Urothelium cell line (cell line): ENCODE data around the gene MKNK2.

ENCODE experiments used
- DNase-seq: peaks from one replicate; pipeline ENCODE4 v3.0.0; 2011; ENCODE audit warnings: low spot score, mixed read lengths
- FAIRE-seq: peaks from 2 replicates; lab custom pipeline; 2011; peaks lifted over from hg19 to GRCh38; lab: Jason Lieb, UNC

The MKNK2 gene

DNA sequence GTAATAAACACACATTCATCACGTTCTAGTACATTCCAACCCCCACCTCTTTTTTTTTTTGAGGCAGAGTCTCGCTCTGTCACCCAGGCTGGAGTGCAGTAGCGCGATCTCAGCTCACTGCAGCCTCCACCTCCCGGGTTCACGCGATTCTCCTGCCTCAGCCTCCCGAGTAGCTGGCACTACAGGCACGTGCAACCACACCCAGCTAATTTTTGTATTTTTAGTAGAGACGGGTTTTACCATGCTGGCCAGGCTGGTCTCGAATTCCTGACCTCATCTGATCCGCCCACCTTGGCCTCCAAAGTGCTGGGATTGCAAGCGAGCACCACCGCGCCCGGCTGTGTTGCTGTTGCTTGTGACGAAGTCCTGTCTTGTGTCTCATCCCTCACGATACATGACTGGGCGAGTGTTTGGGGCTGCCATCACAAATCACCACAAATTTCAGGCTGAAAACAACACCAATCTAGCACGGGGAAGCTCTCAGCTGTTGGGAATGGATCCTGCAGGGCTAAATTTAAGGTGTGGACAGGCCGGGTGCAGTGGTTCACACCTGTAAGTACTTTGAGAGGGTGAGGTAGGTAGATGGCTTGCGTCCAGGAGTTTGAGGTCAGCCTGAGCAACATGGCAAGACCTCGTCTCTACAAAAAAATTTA lies 29.4 kb upstream of the MKNK2 start:
- no peak for FAIRE-seq

DNA sequence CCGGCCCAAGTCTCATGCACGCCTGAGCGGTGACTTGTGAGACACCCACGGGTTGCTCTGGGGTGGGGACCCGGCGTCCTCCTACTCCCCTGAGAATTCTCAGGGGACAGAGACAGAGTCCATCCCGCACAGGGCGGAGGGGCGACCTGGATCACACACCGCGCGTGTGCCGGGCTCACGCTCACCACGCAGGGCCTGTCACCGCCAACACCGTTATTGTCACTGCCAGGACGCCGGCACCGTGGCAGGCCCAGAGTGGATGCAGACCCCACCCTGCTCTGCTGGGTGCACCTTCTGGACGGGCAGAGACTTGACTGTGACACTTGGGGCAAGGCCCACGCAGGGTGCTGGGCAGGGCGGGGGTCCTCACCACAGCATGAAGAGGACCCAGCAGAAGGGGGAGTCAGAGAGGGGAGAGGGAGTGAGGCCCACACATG lies 28.8 kb upstream of the MKNK2 start:
- no peak for DNase-seq
- no peak for FAIRE-seq

More for the DNA sequence above, 29.4 kb upstream of the MKNK2 start:
- DNase-seq, result no peak

DNA sequence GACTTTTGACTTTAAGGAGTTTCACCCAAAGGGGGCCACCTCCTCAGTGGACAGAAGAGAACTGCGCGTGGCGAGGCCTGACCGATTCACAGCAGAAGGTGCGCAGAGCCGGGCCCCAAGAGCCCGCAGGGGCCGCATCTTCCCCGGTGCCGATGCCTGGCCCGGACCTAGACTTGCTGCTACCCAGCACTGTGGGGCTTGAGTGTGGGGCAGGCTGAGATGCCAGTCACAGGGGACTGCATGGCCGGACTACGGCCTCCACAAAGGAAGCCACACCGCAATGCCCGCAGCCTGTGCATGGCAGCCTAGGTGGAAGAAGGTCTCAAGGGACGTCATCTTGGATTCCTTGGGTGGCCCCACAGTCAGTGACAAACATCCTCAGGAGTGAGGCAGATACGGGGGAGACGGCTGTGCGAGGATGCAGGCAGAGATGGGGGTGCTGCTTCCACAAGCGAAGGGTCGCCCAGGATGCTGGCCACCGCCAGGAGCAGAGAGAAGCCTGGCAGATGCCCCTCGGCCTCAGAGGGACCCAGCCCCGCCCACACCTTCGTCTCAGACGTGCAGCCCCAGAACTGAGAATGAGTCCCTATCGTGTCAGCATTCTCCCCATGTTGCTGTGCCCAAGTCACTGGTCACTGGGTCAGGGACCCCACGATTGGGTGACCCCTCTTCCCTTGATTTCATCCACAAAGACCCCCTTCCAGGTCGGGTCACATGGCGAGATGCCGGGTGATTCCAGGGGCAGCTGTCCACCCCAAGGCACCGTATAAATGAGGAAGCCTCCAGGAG lies 28.2 kb upstream of the MKNK2 start:
- FAIRE-seq (no peak), DNase-seq (no peak)

DNA sequence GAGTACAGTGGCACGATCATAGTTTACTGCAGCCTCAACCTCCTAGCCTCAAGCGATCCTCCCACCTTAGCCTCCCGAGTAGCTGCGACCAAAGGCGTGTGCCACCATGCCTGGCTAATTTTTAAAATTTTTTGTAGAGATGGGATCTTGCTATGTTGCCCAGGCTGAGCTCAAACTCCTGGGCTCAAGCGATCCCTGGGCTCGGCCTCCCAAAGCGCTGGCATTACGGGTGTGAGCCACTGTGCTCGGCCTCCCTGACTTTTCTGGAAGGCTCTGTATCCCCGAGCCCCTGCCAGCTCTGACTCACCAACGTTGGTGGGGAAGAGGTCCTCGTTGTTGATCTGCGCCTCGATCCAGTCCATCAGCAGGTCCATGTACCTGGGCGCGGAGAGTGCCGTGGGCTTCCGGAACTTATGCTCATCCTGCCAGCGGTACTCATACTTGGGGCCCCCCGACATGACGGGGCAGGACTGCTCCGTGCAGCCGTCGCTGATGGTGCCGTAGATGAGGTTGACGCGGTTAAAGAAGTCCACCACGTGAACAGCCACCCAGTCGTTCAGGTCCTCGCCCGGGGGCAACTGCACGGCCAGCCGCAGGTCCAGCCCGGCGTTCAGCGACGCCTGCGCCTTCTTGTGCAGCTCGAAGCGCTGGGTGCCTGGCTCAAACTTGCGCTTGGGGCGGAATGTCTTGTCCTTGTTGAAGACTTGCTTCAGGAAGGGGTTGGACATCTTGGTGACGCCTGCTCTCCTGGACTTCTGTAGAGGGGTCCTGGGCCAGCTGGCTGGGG lies 27.0 kb upstream of the MKNK2 start:
- FAIRE-seq (no peak), DNase-seq (no peak)

DNA sequence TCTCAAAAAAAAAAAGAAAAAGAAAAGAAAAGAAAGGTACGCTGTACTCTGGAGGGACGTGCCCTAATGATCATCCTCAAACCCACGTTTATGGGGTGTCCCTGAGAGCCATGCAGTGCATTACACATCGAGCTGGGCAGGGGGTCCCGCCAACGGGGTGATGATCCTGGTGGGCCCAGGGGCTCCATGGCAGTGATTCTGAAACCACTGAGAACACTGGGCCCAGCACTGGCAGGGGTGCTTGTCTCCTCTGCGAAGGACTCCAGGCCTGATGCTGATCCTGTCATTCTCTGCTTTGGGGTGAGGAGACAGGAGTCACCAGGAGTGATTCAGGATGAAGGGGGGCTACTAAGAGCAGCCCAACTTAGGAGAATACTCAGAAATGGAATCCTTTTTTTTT lies 26.4 kb upstream of the MKNK2 start:
- DNase-seq, result no peak
- FAIRE-seq, result no peak

DNA sequence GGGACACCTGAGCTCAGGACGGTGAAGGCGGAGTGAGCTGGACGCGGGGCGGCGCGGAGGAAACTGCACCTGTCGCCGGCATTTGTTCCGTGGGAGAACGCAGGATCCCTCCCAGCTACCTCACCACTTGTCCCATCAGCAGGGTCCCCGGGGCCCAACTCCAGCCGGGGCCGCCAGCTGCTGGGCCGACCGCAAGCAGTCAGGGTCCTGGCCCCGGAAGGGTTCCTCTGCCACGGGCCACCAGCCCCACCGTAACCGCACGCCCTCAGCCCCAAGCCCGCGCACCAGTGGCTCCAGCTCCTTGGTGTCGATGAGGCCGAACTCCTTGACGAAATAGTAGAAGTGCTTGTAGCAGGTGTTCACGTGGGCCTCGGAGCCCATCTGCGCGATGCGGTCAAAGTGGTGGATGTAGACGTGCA lies 25.5 kb upstream of the MKNK2 start:
- DNase-seq (no peak), FAIRE-seq (no peak)

DNA sequence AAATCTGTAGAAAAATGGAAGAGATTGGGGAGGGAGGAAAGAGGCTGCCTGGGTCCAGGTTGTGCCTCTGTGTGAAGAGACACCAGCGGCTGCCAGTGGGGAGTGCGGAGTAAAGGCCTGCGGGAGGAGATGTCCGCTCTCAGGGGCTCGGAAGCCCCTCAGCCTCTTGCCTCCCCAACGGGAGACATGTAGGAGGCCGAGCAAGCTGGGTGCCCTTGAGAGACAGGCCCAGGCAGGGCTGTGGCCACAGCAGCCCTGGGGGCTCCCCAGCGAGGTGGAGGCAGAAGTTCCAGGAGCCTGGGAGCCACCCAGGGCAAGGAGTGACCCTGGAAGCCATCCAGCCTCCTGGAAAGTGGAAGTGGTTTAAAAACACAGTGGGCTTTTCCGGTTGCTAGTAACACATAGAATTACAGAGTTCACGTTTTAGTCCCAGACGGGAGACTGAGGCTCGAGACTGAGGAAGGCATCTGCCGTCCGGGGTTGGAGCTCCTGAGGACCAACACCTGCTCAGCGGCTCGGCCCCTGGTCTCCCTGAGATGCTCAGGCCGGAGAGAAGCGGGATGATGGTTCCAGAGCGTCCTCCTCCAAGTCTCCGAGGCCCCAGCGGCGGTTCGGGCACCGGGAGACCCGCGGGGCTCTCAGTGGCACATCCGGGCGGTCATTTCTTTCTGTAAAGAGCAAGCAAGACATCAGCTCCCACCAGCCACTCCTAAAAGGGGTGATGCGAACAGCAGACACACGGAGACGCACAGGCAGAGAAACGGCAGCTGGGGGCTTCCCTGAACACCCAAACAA lies 21.9 kb upstream of the MKNK2 start:
- DNase-seq (no peak), FAIRE-seq (no peak)

DNA sequence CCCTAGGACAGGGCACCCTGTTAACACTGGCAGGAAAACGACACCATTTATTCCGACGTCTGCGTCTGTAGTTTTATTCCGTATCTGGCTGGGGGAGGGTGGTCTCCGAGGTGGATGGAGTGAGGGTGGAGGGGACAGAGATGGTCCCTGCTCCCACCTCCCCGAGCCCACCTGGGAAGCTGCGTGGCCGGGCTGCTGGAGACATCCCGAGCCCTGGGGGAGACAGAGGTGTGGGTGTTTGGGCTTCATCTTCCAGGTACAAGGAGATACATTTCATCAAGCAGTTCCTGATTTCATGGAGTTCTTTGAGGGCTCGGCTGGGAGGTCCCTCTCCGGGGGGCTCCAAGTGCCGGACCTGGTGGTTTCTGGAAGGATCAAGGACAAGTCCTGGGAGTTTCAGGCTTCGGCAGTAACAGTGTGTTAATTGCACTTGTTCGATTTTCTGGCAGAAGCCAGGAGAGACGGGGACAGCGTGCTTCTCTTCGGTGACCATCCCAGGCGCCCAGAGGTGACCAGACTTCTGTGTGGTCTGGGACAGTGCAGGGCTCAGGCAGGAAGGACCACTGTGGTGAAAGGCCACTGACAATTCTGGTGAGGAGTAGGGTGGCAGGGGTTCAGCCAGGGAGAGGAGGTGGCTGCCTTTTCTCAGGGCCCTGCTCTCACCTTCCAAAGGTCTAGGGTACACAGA lies 20.1 kb upstream of the MKNK2 start:
- FAIRE-seq (no peak), DNase-seq (no peak)

DNA sequence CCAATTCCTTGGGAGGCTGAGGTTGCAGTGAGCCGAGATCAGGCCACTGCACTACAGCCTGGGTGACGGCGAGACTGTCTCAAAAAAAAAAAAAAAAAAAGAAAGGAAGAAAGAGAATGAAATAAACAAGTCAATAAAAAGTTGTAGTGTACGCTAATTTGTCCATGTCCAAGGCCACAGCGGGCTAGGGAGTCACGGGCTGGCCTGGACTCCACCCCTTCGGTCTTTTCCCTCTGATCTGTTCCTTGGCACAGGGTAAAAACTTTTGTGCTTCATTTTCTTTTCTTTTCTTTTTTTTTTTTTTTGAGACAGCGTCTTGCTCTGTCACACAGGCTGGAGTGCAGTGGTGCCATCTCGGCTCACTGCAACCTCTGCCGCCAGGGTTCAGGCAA lies 19.4 kb upstream of the MKNK2 start:
- no peak for DNase-seq
- no peak for FAIRE-seq

DNA sequence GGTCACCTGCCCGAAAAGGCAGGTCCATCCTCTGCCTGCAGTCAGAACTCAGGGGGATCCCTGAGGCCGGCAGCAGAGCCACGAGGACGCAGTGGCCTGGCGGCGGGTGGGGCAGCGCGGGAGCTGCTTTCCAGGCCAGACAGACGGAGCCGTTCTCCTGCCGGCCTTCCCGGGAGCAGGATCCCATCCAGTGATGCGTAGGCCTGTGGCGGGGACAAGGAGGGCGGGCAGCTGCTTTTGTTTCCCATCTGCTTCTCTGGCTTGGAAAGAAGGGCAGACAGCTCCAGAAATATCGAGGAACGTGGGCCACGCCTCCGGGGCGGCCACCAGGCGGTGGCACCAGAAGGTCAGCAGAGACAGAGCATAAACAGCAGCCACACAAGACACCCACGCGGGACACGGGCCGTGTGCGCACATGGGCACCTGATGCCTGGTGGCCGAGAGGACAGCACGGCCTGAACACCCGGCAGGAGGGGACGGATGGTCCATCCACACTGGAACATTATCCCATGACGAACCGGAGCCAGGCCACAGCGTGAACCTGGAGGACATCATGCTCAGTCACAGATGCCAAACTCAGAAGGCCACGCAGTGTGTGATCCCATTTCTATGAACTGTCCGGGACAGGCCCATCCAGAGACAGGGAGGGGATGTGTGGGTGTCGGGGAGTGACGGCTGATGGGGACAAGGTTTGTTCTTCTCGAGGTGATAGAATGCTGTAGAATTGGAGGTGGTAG lies 13.9 kb upstream of the MKNK2 start:
- DNase-seq (no peak), FAIRE-seq (no peak)

DNA sequence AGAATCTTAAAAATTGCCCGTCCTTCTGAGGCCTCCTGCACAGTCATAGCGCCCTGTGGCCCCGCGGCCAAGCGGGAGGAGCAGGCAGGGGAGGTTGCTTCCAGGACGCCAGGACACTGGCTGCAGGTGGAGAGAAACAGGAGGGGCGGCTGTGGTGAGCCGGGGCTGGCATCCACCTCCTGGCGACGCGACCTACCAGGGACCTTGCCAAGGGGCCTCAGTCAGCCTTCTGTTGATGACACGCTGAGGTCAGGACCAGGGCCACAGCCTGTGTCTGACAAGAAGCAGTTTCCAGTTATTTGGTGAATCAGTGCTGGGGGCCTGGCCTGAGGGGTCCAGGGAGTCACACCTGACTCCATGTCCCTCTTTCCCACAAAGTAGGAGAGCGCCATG lies 13.3 kb upstream of the MKNK2 start:
- FAIRE-seq, result no peak

DNA sequence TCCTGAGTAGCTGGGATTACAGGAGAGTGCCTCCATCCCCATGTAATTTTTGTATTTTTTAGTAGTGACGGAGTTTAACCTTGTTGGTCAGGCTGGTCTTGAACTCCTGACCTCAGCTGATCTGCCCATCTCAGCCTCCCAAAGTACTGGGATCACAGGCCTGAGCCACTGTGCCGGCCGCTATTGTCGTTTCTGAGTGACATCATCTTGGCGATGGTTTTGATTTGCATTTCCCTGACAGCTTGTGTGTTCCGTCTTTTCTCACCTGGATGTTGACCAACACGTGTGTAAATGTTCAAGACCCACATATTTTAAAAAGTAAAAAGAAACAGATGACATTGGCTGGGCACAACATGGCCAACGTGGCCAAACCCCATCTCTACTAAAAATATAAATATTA lies 12.8 kb upstream of the MKNK2 start:
- no peak for FAIRE-seq
- DNase-seq, result no peak

More for the DNA sequence above, 13.3 kb upstream of the MKNK2 start:
- no peak for DNase-seq

DNA sequence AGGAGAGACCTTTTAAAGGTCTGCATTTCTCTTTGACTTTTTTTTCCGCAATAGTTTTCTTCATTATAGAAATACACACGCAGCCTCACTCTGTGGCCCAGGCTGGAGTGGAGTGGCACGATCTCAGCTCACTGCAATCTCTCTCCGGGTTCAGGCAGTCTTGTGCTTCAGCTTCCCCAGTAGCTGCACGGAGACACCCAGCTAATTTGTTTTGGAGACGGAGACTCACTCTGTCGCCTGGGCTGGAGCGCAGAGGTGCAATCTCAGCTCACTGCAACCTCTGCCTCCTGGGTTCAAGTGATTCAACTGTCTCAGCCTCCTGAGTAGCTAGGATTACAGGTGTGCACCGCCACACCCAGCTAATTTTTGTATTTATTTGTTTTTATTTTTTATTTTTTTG lies 11.7 kb upstream of the MKNK2 start:
- DNase-seq, result no peak
- FAIRE-seq, result no peak

DNA sequence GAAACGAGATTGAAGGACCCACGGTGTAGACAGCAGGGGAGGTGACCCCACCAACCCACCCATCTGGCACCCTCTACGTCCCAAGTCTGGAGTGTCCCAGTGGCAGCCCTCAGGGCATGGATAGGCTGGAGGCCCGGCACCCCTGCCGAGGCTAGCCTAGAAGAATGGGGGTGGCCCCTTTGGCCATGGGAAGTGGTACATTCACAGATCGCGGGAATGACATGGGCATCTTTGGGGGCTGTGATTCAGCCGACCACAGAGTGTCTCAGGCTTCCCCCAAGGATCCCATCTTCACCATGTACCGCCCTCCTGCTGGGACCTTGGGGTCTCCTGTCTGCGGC lies 11.3 kb upstream of the MKNK2 start:
- no peak for FAIRE-seq
- no peak for DNase-seq

DNA sequence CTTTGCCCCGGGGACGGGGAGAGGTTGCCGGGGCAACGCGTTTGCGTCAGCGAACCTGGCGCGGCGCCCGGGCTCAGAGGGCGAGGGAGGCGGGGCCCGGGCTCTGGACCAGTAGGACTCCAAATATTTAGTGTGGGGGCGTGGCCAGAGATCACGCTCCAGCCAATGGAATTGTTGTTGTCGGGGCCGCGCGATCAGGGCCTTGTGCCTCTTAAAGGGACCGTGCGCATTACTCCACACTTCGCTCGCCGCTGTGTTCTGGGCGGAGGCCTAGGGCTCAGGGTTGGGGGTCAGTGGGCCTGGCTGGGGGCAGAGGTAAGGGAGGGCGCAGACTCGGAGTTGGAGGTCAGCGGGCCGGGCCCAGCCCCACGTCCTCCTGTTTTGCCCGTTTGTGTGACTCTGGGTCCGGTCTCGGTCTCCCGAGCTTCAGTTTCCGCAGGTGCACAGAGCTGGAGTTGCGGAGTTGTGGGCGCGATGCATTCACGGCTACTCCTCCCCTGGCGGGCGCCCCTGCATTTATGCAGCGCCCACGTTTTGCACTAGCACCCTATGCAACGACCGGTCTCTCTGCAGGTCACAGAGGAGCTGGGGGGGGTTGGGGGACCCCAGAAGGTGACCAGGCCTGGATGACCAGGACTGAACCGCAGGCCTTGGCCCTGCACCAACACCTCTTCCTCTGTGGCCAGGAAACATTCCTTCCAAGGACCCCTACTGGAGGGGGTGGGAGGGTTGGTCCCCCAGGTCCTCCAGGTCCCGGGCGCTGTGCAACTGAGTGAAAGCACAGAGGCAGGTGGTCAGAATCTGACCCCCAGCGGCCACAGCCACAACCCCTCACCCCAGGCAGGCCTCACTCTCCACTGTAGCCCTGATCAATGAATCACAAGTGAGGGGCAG lies 10.7 kb upstream of the MKNK2 start:
- DNase-seq, result peak; percentile 96
- FAIRE-seq, result peak; percentile 9

DNA sequence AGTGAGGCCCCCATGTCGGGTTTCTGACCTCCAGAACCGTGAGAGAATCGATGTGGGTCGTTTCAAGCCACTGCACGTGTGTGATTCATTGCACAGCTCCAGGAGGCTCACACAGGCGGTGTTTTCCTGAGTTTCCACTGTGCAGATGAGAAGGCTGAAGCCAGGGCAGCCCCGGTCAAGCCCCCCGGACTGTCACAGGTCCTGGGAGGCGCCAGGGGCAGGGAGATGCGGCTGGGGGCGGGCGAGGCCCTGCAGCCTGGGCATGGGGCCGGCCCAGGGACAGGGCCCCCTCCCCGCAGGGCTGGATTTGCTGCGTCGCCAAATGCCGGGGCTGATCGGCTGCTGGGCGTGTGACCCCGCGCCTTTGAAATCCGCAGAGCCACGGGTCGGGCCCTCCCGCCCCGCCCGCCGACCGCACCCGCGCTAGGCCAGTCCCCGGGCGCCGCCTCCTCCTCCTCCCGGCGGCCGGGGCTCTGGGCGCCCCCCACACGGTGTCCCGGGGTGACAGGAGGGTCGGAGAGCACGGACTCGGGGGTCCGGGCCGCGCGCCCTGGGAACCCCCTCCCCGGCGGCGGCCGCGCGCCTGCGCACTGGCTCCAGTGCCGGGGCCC lies 9.9 kb upstream of the MKNK2 start:
- FAIRE-seq (no peak), DNase-seq (peak; percentile 33)

DNA sequence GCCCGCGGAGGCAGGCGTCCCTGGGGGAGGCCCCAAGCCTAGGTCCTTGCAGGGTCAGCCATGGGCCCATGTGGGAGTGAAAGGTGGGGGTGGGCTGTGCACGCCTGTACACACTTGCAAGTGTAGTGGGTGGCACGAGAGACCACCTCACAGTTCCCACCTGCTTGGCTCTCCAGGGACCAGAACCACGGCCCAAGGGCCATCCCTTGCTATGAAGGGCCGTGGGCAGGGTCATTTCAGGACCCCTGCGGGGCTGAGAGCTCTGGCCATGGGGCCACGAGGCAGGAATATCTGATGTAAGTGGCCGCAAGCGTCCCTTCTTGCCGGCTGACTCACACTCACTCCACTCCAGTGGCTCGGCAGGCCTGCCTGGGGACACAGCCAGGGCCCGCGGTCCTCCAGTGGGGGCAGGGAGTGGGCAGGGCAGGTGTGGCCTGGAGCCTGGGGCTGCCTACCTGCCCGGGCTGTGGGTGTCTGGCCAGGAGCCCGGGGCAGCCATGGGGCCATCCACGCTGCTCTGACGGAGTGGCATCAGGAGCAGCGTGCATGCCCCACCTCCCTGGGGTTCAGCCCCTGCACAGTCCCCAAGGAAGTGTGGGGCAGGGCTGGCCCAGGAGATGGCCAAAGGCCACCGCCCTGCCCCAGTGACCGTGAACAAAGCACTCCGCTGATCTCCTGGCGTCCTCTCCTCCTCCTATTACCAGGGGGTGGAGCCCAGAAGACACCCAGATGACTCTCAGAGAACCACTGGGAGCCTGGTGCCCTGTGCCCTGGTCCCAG lies 8.6 kb upstream of the MKNK2 start:
- no peak for FAIRE-seq
- DNase-seq, result no peak
